ENCODE results near the gene SRI.
"Not testable (repeated sequence)": the region's sequence is repeated elsewhere in the genome, so short reads cannot be mapped to it uniquely, and the experiment has no call there.

Gene SRI, protein sequence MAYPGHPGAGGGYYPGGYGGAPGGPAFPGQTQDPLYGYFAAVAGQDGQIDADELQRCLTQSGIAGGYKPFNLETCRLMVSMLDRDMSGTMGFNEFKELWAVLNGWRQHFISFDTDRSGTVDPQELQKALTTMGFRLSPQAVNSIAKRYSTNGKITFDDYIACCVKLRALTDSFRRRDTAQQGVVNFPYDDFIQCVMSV

GRCh38 chr7:88219781-88220747 lies at the start of gene SRI:
SRI (minus strand) TSS chr7:88220038; CDS start chr7:88220026, 12 bp downstream.
- peak; percentile 68 for DNase-seq

DNA sequence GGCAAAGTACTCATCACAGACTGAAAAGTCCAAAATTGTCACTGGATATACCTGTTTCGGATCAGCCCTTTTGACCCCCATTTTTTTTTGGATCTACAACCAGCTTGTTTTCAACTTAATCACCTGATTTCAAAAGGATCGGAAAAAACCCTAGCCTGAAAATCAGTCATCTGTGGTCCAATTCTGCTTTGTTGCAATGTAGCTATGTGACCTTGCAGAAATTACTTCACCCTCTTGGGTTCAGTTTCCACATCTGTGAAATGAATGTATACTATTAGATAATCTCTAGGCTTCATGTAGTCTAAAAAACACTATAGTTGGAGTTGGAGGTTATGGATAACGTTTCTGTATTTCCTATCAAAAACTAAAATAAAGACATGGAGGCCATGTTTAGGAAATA lies 49.7 kb upstream of the SRI start:
- peak; percentile 14 for DNase-seq

DNA sequence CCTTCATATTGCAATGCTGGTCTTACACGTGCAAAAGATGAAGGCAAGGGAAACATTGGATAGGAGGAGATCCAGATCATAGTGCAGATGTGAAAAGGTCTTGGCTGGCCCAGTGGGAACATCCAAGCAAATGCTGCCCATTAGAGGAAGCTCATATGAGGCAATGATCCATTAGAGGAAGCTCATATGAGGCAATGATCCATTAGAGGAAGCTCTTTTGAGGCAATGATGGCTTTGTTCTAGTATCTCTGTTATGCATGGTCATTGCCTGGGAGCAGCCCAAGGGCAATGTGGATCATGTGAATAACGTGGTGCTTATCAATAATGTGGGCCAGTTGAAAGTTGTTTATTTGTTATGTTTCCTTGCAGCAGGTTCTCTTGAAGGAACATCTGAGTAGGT lies 49.0 kb upstream of the SRI start:
- DNase-seq: peak; percentile 88

DNA sequence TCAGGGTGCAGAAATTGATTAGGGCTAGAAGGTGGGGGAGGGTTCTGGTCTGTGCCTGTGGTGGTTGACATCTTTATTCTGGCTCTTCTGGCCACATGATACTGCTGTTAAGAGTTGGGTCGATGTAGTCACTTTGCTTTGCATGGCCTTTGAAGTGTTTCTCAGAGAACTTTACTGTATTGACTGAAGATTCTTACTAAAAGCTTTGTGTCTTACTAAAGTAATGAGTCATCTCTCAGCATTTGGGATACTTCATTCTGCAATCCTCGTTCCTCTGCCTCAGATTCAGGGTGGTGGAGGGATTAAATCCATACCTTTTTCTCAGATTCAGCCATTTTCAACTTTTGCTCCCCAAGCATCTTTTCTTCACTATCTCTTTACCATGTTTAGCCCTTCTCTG lies 48.2 kb upstream of the SRI start:
- DNase-seq: peak; percentile 20

DNA sequence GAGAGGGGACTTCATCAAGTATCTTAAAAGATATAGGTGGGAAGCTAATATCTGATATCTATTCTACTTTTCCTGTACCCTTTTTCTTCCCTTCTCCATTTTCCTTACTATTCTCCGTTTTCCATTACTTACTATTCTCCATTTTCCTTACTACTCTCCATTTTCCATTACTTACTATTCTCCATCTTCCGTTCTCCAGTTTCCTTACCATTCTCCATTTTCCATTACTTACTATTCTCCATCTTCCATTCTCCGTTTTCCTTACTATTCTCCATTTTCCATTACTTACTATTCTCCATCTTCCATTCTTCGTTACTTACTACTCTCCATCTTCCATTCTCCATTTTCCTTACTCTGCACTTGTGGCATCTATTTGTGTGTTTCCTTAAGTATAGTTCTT lies 47.6 kb upstream of the SRI start:
- DNase-seq: no peak

GRCh38 chr7:88264987-88265386 lies 45.1 kb upstream of the SRI start:
- peak; percentile 97 for DNase-seq

DNA sequence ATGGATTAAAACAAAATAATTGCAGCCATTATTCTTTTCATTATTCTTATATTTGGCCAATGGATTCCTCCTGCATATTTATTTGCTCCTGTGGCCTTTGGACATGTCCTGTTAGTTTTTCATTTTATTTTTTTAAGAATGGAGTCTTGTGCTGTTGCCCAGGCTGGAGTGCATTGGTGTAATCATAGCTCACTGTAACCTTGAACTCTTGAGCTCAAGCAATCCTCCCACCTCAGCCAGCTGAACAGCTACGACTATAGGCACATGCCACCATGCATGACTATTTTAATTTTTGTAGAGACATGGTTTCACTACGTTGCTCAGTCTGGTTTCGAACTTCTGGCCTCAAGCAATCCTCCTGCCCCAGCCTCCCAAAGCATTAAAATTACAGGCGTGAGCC lies 42.7 kb upstream of the SRI start:
- DNase-seq: no peak

DNA sequence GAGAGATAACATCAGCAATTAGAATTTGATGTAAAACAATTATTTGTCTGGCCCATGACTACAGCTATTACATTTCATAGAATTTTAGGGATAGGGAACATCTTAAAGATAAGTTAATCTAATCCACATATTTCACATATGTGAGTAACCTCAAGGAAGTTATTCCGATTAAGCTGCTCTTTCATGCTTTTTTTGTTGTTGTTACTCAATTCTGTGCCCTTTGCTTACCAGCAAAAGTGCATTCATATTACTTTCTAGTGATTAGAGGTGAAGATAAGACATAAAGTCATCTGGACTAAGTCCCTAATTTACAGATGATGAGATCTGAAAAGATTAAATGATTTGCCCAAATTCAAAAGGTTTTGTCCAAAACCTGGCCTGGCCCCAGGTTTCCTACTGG lies 40.9 kb upstream of the SRI start:
- no peak for DNase-seq

- no peak for DNase-seq
Observed at GRCh38 chr7:88259656-88260380, 40.0 kb upstream of the SRI start.

GRCh38 chr7:88258296-88258695 lies 38.5 kb upstream of the SRI start:
- DNase-seq: not testable (repeated sequence)

DNA sequence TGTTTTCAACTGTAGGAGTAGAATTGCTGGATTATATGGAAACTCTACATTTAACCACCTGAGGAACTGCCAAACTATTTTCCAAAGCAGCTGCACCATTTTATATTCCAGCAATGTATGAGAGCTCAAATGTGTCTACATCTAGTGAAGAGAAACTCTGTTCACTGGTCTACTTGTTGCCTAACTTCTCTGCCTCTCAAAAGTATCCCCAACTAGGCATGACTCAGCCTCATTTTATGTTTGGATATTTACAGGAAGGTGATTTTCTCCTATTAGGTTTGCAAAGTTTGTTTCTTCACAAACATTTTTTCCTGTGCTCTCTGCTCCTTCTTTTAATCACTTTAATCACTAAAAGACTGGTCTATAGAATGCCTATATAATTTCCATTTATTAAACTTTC lies 37.1 kb upstream of the SRI start:
- DNase-seq: no peak

DNA sequence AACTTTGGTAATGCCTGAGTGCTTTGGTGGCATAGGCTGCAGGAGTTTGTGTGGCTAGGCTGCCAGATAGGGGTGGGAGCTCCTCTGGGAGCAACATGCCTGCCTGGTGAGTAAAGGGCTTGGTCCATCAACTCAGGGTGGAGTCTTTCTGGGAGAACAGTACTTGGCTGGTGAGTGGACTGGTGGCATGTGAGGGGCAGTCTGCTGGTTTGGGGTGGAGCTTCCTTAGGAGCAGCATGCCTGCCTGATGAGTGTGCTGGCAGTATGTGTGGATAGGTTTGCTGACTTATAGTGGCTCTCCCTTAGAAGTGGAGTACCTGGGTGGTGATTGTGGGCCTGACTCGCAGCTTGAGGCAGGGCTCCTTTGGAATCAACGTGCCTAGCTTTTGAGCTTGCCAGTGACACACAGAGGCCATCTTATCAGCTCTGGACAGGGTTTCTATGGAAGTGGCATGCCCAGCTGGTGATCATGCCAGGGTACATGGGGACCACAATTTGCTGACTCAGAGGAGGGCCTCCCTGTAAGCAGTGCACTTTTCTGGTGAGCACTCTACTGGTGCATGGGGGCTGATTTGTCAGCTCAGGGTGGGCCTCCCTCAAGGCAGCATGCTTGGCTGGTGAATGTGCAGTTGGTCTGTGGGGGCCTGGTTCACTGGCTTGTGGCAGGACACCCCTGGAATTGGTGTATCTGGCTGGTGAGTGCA lies 35.0 kb upstream of the SRI start:
- DNase-seq: no peak

DNA sequence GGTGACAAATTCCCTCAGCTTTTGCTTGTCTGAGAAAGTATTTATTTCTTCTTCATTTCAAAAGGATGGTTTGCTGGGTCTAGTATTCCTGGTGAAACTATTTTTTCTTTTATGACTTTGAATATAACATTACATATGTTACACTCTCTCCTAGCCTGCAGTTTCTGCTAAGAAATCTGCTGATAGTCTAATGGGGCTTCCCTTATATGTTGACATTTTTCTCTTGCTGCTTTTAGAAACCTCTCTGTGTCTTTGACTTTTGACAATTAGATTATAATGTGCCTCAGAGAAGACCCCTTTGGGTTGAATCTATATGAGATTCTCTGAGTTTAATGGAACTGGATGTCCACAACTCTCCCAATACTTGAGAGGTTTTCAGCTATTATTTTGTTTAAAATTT lies 33.8 kb upstream of the SRI start:
- no peak for DNase-seq

DNA sequence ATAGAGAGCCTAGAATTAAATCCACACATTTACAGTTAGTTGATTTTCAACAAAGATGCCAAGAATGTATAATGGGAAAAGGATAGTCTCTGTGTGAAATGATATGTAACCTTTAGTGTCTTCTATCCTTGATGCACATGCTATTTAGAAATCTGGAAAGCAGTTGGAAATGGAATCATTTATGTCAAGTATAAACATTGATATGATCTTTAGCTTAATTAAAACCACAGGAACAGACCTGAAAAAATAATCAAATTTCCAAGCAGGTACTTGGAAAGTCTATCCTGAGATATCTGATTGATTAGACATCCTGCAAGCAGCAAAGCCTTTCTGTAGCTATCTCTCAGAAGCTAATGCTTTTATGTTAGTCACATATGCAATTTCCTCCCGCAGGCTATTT lies 24.4 kb upstream of the SRI start:
- no peak for DNase-seq

DNA sequence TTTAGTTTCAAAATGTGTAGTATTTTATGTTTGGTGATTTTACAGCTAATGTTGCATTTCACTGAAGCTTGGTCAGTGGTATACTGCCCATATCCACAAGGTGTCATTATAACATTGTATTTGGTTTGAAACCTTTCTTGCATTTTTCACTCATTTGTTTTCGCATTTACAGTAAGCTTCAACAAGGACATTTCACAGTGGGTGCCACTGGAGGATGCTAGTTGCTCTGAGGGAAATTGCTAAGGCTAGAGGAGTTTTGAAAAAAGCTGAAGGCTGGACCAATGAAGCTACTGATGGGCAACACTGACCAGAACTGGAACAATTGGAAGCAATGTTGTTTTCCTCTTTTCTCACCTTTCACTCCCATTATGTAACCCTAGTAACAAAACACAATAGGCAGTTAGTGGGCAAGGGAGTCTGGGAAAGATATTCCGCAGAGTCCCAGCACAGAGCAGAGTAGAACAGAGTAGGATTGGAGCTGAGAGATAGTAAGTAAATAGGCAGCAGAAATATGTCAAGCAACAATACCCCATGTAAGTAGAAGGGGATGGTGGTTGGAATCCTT lies 23.6 kb upstream of the SRI start:
- DNase-seq: peak; percentile 53

- no peak for DNase-seq
Observed at GRCh38 chr7:88239852-88240251, 20.0 kb upstream of the SRI start.

- DNase-seq: no peak
Observed at GRCh38 chr7:88233828-88234227, 14.0 kb upstream of the SRI start.

DNA sequence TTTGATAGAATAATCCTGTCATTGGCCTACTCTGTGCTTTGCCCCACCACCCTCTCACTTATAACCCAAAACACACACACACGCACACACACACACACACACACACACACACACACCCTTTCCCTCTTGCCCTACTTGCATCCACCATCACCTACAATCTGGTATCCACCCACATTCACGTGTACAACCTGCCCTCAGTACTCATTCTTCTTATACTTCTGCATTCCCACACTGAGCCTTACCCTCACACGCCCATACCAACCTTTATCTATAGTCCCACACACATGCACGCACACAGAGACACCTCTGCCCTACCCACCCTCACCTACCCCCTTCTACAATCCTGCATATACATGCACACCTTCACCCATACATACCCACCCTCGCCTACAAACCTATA lies 10.8 kb upstream of the SRI start:
- no peak for DNase-seq

DNA sequence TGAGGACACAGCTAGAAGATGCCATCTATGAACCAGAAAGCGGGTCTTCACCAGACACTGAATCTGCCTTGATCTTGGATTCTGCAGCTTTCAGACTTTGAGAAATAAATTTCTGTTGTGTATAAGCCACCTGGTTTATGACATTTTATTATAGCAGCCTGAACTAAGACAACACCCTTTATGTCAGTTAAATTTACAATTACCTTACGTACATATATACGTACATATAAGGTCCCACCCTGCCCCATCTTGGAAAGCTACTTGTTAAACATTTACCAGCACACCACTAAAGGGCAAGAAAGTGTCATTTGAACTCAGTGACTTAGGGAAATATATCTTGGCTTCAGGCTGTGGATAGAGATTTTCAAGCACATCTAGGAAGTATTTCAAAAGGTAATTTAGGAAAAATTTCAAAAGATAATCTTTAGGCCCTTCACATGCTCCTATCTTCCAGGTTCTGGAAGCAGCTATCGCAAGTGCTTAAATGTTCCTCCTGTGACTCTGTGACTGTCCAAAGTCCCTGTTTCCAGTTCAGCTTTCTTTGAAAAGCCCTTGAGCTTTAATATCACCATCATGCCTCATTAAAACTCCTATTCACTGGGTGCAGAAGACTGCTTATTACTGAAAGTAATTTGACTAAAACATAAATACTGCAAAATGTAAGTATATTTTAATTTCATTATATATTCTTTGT lies 9.6 kb upstream of the SRI start:
- no peak for DNase-seq

- peak; percentile 56 for DNase-seq
Observed at GRCh38 chr7:88226886-88227516, 7.2 kb upstream of the SRI start.

DNA sequence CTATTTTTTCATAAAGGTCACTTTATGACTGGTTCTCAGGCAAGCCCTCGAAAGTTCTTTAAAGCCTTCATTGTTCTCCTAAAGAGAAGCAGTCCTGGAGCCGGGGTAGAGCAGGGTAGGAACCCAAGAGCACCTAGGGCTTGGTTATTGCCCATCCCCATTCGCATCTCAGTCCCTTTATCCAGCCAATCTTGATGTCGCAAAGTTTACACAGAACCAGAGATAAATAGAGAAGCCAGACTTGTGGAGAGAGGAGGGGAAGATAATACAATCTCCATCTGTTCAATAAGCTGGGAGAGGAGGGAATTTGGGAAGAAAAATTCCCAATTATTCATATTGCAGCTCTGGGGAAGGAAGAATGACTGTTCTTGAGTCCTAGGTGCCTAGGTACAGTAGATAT lies 6.4 kb upstream of the SRI start:
- no peak for DNase-seq

Data from MV-4-11 (cell line).